GM15510 (cell line): ENCODE data around the gene C1orf50.

Experiments
- POLR2A ChIP-seq: IDR thresholded peaks from 3 replicates; pipeline ENCODE4 v1.6.1; 2011; ENCODE audit warnings: borderline replicate concordance; ENCODE audit not compliant: insufficient read length; ENCODE audit errors: extremely low read depth

The C1orf50 gene

DNA sequence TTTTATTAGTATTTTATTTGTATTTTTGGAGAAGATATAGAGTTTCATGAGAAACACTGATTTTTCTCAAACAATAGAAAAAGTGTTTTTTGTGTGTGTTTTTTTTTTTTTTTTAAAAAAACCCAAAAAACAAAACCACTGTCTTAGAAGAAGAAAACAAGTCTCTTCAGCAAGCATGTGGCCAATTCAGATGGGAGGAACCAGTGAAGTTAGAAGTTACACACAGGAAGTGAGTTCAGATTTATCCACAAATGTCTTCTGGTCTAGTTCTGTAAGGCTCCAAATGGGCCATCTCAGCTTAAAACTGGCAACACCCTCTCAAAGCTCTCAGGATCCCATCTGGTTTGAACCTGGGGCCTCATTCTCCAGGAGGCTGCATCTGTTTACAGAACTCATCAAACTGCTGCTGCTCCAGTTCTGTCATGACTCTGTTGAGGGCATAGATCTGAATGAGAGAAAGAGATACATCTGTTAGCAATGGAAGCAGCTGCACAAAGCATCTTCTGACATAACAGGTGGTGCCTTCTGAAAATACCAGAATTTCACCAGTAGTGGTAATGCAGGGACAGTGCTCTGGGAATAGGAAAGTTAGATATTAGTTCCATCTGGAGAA is 40.1 kb downstream of the C1orf50 start:
- no peak for TF ChIP-seq POLR2A

- no peak for TF ChIP-seq POLR2A
These were observed 49.0 kb downstream of the C1orf50 start for GRCh38 chr1:42815941-42816584.

- peak; percentile 71 for TF ChIP-seq POLR2A
These were observed 49.8 kb downstream of the C1orf50 start, which contains the start of the genes ERMAP and SVBP for GRCh38 chr1:42816585-42817439. ERMAP (plus strand) TSS chr1:42817122; CDS start chr1:42830449, 13,327 bp downstream. SVBP (minus strand) TSS chr1:42817397; CDS start chr1:42816544, 853 bp downstream.

DNA sequence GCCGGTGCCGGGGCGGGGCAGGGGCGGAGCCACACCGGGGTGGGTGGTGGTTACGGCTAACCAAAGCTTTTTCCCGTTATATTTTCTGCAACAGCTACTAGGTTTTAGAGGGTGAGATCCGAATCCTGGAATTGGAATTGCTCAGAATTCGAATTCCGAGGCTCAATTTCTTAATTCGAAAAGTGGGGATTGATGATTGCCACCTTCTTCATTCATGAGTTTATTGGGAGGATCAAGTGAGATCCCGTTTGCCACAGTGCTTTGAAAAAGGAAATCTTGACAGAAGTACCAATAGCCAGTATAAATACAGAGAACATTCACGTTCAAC is 50.4 kb downstream of the C1orf50 start:
- TF ChIP-seq POLR2A: no peak

GRCh38 chr1:42817976-42818375 is 50.9 kb downstream of the C1orf50 start:
- no peak for TF ChIP-seq POLR2A

DNA sequence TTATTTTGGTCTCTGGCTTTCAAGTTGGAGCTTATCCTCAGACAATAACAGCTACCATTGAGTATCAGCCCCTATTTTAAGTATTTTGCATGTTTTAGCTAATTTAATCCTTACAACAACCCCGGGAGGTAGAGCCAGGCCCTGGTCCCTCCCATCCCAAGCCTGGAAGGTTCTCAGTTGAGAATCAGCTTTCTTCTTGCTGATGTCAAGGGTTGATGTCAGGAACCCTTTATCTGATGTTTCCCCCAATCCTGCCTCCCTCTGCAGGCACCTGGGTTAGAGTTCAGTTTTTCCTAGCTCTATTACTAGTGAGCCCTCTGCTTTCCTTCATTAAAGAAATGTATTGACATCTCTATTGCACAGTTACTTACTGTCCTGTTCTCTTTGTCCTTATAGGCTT is 53.8 kb downstream of the C1orf50 start:
- no peak for TF ChIP-seq POLR2A

- no peak for TF ChIP-seq POLR2A
These were observed 54.6 kb downstream of the C1orf50 start for GRCh38 chr1:42821690-42822089.

GRCh38 chr1:42822800-42823392 is 55.8 kb downstream of the C1orf50 start:
- TF ChIP-seq POLR2A: no peak

- no peak for TF ChIP-seq POLR2A
These were observed 57.5 kb downstream of the C1orf50 start for GRCh38 chr1:42824481-42825035.

DNA sequence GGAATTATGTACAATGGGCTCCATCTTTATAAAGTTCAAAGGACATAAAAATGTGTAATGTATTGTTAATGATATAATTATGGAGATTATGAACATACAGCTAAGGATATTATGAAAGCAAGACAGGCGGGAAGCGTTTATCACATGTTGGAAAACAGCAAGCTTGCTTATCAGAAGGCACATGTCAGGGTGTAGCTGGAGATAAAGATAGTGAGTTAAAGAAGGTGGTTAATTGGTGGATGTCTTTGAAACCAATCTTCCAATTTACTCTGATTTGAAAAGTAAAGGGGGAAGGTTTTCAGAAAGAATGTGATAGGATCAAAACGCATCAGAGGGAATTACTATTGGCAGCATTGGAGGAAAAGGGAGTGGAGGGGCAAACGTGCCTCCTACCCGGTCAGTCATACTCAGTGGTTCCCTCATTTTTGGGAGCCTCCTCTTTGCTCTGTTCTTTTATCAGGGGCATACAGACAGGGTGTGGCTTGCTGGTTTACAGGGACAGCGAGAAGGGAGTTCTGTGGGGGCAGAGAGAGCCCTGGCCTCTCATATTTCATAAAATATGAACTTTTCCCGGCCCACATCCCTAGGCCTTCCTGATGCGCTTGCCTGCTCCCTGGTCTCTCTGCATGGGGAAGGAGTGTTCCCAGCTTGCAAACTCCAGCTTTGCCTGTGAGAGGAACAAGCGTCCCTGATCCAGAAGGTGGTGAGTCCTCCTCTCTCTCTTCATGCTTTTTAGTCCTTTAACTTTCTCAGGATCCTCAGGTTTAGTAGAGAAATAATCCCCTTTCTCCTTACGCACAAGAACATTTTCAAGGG is 58.2 kb downstream of the C1orf50 start:
- TF ChIP-seq POLR2A: no peak
